Tibial nerve (tissue), 3 donors: ENCODE measurements around the gene MLKL.

Experiments used
- POLR2A ChIP-seq, 2 donors: fragments of 450-650 bp; IDR thresholded peaks; one replicate each; pipeline ENCODE4 v1.6.1; 2017; ENCODE audit warnings: antibody characterized with exemption in 2 of 2, mild to moderate bottlenecking in 2 of 2, moderate library complexity in 2 of 2
- TF ChIP-seq, protein P1 (sequence below), 5 experiments: fragments of 200-600 bp in 3 of 5; fragments of 450-650 bp in 2 of 5; sonication (generic) in 3 of 5; IDR thresholded peaks; one replicate each; pipeline ENCODE4 v1.5.1; 2016 to 2019; ENCODE audit warnings: antibody characterized with exemption in 5 of 5, mild to moderate bottlenecking in 3 of 5, moderate library complexity in 2 of 5

DNA sequence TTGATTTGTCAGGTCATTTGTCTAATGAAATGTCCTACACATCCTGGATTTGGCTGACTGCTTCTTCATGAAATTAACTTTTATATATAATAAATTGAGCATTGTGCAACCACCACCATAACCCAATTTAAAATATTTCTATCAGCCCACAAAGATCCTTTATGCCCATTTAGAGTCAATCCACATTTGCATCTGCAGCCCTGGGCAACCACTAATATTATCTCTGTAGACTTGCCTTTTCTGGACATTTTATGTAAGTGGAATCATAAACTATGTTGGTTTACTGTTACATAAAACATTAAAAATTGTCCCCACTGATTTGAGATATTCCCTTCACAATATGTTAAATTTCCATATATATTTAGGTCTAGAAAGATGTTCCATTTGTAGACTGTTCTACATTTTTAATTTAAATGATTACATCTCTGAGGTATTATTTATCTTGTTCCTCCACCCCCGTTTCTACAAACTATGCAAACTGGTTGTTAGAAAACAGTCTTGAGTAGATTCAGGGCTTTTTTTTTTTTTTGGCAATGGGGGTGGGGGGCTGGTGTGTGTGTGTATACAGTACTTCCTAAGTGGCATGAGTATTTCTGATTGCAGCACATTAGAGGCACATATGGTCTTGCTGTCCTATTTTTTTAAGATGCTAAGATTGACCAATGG is 50.7 kb downstream of the MLKL start:
- TF ChIP-seq, protein P1, sequence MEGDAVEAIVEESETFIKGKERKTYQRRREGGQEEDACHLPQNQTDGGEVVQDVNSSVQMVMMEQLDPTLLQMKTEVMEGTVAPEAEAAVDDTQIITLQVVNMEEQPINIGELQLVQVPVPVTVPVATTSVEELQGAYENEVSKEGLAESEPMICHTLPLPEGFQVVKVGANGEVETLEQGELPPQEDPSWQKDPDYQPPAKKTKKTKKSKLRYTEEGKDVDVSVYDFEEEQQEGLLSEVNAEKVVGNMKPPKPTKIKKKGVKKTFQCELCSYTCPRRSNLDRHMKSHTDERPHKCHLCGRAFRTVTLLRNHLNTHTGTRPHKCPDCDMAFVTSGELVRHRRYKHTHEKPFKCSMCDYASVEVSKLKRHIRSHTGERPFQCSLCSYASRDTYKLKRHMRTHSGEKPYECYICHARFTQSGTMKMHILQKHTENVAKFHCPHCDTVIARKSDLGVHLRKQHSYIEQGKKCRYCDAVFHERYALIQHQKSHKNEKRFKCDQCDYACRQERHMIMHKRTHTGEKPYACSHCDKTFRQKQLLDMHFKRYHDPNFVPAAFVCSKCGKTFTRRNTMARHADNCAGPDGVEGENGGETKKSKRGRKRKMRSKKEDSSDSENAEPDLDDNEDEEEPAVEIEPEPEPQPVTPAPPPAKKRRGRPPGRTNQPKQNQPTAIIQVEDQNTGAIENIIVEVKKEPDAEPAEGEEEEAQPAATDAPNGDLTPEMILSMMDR (IDR thresholded peaks at IDR 0.05), result no peak
- no peak for TF ChIP-seq POLR2A (IDR thresholded peaks at IDR 0.05)
